Caki2 (cell line): Measurements from ENCODE around the gene ANTXR1. TPM values are rescaled to one million over a fixed set of nuclear protein-coding genes. Genes with fewer than 3 reads are reported as not detected.

Source experiments
- DNase-seq: peaks from one replicate; pipeline ENCODE4 v3.0.0-alpha.2; 2015; ENCODE audit warnings: low read depth
- in situ Hi-C: cut with HindIII; loops from 2 replicates; pipeline ENCODE4 v1.10.0; 2016; ENCODE audit warnings: low sequenced_read_pairs, low pct_unique_long_range_greater_than_20kb, mixed read lengths
- total RNA-seq: library from RNA; depleted of rRNA; stranded (reverse); fragments of >200 nt; shearing (Covaris generic); gene quantifications from 2 replicates; pipeline ENCODE4 v1.2.3, GENCODE V29; 2014; ENCODE audit warnings: low replicate concordance

ANTXR1 gene
- total RNA-seq, 1 experiment from 2014 or later, result 1.1 TPM

DNA sequence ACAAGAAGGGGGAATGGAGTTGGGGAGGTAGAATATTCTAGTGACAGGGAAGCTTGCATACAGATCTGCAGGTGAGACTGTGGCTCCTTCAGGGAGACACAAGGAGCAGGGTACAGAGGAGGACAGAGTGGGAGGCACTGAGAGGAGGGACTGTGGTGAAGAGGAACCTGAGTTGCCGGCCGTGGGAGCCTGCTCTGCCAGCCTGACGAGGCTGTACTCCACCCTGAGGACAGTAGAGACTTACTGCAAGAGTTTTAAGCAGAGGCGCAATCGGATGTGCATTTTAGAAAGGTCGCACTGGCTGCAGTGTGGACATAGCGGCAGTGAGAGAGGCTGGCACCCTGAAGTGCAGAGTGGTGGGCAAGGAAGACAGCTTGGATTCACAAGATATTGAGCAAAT, 188.3 kb downstream of the ANTXR1 start:
- no peak for DNase-seq
- in situ Hi-C loops, result no loop called here

DNA sequence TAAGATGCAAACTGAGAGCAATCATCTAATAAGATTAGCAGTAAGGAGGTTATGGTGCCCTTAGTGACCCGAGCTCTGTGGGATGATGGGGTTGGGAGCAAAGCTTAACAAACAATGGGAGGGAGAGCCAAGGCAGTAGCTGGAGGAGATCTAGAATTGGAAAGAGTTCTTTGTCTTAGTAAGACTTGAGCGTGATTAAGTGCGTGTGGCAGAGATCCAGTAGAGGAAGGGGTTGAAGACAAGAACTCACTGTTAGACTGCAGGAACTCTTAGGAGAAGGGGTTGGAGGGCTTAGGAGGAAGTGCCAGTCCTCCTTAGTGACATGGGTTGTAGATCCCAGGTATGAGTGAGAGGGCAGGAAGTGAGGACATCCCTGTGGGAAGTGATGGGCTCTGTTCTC, 189.3 kb downstream of the ANTXR1 start:
- in situ Hi-C loops, result no loop called here
- no peak for DNase-seq

DNA sequence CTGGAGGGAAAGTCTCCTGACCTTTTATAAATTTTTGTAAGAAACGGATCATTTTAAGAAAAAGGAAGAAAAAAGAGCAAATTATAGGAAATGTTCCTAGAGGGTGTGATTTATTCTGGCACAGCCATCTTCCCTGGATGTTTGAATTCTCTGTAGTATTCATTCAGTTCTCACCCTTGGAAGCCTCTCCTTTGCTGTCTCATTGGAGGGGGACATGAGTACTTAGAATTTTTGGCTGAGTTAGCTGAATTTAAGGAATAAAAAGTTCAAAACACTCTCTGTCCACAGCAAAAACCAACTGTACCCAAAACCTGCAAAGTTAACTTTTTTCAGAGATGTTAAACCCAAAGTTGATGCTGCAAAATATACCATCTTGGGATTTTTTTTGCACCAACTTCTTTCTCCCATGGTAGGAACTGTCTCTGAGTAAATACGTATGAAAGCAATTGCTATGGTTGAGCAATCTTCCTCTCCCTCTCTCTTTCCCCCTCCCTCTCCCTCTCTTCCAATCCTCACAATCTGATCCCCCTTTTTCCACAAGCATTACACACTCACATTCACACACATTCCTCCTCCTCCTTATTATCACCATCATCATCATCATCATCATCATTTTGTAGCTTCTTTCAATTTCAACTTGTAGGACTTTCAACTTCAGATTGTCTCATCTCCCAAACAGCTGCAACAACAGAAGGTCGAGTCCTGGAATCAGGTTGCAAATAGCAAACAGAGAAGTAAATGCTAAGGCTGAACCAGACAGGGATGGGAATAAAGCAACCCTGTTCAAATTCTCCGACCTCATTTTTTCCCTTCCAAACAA, 190.4 kb downstream of the ANTXR1 start:
- no peak for DNase-seq
- in situ Hi-C loops, result no loop called here

DNA sequence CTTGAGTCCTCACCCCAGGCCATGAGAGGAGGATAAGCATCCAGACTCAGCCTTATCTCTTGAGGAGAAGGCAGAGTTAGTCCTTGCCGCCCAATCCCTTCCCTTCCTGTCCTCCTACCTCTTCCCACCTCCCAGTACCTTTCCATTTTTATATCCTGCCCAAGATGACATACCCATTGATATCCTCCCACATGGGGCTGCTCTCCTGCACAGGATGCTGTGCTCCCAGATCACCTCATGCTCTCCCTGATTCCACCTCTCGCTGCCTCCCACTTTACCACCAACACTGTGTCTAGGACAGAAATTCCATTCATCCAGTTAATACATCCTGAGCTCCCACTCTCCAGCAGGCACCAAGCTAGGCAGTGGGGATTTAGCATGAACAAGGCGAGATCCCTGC, 191.7 kb downstream of the ANTXR1 start:
- DNase-seq, result no peak
- in situ Hi-C loops, result no loop called here

DNA sequence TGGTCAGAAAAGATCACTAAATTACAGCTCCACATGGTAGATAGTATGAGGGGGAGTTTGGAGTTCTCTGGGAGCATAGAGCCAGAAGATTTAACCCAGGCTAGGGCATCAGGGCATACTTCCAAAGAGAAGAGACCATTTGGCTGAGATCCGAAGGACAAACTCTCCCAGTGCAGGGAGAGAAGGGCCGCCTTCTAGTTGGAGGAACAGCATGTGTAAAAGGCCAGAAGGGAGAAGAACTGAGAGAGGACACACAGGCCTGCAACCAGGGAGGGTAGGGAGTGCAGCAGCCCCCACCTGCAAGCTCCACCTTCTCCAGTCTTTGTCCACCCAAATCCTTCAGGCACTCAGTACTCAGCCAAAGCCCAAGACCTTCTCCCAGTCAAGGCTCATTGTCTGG, 192.1 kb downstream of the ANTXR1 start:
- in situ Hi-C loops, result no loop called here
- no peak for DNase-seq

DNA sequence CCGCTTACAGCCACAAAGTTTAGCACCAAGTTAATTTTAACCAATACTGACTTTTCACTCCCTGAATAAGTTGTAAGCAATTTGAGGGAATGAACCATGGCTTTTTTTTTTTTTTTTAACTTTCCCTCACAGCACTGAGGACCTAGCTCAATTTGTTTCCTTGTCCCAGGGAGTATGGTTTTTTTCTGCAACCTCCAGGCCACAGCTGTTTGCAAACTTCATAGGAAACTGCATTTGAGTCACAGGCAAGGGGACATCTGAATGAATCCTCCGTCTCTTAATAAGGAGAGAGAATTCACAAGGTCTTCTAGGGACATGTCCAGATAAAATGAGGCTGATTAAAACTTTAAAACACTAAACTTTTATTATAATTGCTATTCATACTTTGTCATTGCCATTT, 192.5 kb downstream of the ANTXR1 start:
- no peak for DNase-seq
- in situ Hi-C loops, result no loop called here

DNA sequence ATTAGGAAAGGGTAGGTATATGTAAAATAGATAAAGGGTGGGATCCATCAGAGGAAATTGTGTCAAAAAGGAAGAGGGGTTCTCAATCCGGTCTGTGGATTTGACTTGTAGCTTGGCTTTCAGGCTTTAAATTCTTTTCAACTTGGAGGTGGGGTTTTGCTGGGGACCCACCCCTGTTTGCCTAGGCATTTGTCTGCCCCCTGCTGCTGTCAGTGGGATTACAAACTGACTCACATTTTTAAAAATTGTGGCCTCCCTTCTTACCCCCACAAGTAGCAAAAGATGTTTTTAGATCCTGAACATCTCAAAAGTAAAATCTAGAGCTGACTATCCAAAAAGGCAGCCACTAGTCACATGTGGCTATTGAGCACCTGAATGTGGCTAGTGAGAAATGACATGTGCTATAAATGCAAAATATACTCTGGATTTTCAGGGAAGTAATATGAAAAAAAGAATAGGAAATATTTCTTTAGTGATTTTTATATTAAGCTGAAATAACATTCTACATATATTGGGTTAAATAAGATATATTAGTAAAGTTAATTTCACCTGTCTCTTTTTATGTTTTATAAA, 195.1 kb downstream of the ANTXR1 start:
- no peak for DNase-seq
- in situ Hi-C loops, result no loop called here

DNA sequence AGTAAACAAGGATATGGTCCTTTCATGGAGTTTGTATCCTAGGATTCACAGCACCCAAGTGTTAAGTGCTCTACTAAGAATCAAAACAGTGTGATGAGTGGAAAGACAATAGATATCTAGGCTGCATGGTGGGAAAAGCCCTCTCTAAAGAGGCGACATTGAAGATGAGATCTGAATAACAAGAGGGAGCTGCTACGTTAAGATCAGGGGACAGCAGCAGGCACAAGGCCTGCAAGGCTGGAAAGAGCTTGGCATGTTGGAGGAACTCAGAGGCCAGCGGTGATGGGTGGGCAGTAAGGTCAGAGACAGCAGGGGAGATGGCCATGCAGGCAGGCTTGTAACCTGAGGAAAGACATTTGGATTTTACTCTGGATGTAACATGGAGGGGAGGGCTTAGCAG, 196.5 kb downstream of the ANTXR1 start:
- DNase-seq, result no peak
- in situ Hi-C loops, result no loop called here

DNA sequence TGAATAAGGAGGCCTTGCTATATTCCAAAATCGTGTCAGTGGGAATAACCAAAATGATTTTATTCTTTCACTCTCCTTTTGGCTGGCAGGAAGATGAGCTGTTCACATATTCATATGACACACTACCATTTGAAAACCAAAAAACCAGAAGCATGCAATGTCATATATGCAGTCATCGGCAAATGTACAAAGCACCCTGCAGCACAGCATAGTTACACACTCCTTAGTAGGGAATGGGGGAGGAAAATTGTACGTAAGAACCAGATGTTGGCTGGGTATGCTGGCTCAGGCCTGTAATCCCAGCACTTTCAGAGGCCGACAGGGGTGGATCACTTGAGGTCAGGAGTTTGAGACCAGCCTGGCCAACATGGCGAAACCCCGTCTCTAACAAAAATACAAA, 197.4 kb downstream of the ANTXR1 start:
- no peak for DNase-seq
- in situ Hi-C loops, result no loop called here

DNA sequence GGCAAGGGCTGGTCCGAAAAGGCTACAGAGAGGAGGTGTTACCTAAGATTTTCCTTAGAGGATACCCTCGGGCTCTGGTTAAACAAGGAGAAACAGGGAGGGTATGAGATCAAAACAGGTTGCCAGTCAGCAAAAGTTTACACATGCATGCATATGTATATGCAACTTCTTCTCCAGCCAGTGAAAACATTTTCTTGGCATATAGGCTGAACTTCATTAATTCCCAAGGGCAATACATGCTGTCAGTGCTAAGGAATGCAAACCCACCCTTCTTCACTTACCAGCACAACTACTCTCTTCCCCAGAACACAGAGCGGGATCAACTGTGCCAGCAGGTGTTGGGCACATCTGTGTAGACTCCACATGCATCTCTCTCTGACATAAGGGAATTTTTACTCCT, 198.1 kb downstream of the ANTXR1 start:
- no peak for DNase-seq
- in situ Hi-C loops, result no loop called here

DNA sequence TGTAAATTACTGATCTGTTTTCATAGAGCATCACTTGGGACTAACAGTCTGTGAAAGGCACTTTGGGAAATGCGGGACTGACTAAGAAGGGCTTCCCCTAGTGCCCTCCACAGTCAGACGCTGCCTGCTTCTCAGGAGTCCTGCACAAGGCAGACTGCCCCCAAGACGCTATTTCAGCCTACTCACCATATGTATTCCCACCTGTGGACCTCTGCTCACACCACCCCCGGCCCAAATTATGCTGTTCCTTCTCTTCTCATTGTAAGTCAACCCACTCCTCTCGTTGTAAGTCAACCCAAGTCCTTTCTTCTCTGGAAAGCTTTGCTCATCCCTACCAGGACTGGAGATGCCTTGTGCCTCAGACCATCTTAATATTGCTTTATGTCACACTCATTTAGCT, 198.7 kb downstream of the ANTXR1 start:
- no peak for DNase-seq
- in situ Hi-C loops, result no loop called here

DNA sequence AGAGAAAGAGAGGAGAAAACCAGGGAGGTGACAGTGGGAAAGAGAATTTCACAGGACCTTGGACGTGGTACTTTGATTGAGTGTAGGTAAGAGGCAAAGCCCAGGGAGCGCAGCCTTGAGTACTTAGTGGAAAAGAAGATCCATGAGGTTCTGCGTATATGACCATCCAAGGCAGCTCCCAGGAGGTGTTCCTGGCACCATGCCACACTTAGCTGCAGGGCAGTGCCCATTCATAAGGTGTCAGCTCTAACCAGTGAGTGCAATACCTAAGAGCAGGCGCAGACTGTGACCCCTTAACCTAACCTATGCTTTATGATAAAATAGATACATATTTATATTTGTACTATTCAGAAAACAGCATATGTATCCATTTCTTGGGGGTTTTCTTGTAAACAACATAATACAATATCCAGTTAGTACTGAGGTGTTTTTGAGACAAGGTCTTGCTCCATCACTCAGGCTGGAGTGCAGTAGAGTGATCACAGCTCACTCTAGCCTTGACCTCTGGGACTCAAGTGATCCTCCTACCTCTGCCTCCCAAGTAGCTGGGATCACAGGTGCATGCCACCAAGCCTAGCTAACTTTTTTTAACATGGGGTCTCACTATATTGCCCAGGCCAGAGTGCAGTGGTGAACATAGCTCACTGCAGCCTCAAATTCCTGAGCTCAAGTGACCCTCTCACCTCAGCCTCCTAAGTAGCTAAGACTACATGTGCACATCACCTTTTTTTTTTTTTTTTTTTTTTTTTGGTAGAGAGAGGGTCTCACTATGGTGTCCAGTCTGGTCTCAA, 199.5 kb downstream of the ANTXR1 start:
- in situ Hi-C loops, result no loop called here
- DNase-seq, result no peak

DNA sequence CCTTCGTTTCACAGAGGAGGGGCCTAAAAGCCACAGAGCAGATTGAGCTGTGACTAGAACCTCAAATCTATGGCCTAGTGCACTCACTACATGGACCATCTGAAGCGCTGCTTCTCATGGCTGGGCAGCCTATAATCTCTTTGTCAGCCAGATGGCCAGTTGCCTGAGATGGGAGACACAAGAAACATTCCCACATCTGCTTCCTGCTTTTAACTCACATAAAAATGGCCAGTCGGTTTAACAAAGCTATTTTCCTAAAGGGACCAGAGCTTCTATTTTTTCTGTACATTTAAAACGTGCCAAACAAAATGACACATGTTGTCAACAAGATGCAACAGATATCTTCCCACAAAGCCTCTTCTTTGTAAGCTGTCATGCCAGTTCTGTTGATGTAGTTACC, 200.2 kb downstream of the ANTXR1 start:
- no peak for DNase-seq
- in situ Hi-C loops, result no loop called here

DNA sequence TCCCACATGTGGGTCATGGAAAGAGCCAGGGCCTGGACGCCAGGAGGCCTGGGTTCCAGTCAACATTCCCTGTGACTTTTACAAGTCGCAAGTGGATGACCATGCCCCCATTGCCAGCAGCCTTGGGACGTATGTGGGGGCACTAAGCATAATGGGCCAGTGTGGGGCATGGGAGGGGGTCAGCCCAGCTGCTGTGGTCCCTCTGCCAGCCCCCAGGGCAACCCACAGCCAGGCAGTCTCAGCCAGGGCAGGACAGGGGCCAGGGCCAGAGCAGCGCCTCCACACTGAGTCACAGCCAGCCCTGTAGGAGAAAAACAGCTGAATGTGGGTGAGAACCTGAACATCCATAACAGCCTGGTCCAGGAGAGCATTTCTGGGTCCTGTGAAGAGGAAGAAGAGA, 200.8 kb downstream of the ANTXR1 start:
- in situ Hi-C loops, result no loop called here
- no peak for DNase-seq

DNA sequence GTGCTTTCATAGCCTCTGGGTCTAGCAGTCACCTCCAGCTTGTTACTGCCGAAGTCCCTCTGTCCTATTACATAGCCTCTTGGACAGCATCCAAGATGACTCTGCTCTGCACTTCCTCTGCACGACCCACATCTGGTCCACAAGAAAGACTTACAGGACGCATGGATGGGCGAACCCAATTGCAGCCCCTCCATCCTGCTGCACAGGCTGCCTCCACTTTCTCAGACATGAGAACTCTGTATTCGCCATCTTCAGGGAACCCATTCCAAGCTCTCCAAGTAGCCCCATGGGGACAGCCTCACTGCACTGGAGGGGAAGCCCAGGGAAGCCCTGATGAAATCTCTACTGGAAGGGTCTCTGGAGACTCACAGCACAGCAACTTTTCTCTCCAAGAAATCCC, 201.9 kb downstream of the ANTXR1 start:
- DNase-seq, result no peak
- in situ Hi-C loops, result no loop called here

DNA sequence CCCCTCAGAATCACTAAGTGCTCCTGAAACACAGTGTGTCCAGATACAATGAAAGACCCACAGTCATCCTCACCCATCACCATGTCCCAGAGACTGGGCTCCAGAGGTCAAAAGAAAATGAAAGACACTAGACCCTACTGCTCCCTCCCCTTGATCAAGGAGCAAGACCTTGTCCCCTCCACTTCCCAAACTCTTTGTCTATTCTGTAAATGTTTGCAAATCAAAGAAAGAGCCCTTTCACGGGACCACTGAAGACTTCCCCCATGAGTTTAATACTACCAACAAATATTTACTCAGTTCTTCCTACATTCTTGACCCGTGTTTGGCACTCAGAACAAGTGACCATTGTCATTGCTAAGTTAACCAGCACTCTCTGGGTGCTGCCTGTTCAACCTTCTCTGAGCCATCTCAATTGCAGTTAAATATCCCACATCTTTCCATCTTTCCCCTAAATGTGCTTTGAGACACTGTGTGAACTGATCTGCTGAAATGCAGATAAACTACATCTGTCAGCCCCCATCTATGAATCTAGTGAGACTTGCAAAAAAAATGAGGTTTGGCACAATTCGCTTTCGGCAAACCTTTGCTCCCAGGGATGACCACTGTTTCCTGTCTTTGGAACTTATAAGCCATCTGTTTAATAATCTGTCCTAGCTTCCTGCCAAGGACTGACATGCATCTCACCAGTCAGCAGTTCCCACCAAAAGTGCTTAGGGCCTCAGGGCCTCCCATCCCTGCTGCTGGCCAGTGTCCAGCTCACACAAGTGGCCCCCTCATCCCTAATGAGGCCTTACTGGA, 203.8 kb downstream of the ANTXR1 start:
- DNase-seq, result no peak

DNA sequence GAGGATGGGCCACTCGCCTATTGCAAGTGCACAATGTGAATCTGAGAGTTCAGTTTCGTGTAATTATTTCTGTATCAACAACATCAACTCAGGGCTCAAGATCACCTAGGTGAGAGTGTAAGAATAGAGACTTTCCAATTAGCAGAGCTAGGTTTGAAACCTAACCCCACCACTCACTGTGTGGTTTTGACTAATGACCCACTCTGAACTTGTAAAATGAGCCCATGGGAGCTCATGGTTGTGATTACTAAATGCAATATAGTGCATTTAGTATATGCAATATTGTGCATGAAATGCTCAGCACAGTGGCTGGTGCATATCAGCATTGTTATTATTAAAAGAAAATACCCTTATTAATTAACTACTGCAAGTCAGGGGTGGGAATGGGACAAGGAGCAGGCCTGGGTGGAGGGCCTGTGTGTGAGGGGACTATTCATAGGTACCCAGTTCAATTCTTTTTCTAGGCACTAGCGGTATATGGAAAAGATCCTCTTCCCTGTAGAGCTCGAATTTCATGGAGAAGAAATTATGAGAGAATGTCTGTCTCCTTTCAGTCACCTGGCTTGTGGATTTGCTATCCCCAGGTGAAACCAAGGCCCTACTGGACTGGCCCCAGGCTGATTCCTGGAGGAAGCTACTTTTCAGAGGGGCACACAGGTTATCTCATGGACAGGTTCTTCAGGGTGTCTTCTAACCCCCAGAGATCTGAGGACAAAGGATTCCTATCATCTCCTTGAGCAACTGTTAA, 204.5 kb downstream of the ANTXR1 start:
- in situ Hi-C loops, result no loop called here
- no peak for DNase-seq

More for the DNA sequence above, 203.8 kb downstream of the ANTXR1 start:
- in situ Hi-C loops, result no loop called here

DNA sequence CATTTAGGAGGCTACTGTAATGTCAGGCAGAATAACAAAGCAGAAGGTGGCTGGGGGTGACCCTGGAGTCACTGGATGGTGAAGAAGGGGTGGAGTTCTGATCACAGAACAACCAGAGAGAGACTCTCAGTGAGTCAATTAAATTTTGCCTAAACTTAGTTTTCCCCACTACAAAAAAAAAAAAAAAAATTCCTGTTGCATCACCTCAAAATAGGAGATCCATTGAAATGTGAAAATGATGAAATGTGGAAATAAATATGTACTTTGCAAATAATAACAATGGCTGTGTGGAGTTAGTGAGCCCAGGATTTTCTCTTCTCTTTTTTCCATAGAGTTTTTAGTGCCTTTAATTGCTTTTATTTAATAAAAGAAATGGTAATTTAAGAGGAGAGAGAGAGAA, 208.5 kb downstream of the ANTXR1 start:
- in situ Hi-C loops, result no loop called here

More for the DNA sequence above, 208.5 kb downstream of the ANTXR1 start:
- DNase-seq, result no peak
